ENCODE measurements around the gene MMP23B. TPM values are rescaled to one million over a fixed set of nuclear protein-coding genes. Genes with fewer than 3 reads are reported as not detected.

The MMP23B gene
- total and polyA plus RNA-seq, 10 of the 15 experiments (the other 5 are each of a cell fraction or from before 2014, with no cell fraction given): 0.25 to 0.76 (median 0.34) TPM; not detected in 4

GRCh38 chr1:1625824-1626206 lies 6.2 kb upstream of the MMP23B start (continued):
- TF ChIP-seq REST (IDR thresholded peaks at IDR 0.05; ENCODE audit: low read depth, low read length) (no peak), CBX5 (IDR thresholded peaks at IDR 0.05; ENCODE audit: low read depth) (no peak), GATAD2B (conservative IDR thresholded peaks at IDR 0.05; ENCODE audit: low read depth) (no peak), FOXK2 (IDR thresholded peaks at IDR 0.05) (no peak), CHD4 (IDR thresholded peaks at IDR 0.05) (no peak), ZBTB4 (CRISPR knock-in tag; IDR thresholded peaks at IDR 0.05) (no peak)

Measured in GM12878 (cell line).